UCSD-AML1 (cell line): ENCODE data around the gene MDK.
A peak's percentile ranks its signal among the peaks of the same experiment; 100 is the strongest.

ENCODE experiments used
- DNase-seq: peaks from one replicate; lab custom pipeline; 2025; ENCODE audit not compliant: unreplicated experiment; lab: John Stamatoyannopoulos, UW

MDK gene

DNA sequence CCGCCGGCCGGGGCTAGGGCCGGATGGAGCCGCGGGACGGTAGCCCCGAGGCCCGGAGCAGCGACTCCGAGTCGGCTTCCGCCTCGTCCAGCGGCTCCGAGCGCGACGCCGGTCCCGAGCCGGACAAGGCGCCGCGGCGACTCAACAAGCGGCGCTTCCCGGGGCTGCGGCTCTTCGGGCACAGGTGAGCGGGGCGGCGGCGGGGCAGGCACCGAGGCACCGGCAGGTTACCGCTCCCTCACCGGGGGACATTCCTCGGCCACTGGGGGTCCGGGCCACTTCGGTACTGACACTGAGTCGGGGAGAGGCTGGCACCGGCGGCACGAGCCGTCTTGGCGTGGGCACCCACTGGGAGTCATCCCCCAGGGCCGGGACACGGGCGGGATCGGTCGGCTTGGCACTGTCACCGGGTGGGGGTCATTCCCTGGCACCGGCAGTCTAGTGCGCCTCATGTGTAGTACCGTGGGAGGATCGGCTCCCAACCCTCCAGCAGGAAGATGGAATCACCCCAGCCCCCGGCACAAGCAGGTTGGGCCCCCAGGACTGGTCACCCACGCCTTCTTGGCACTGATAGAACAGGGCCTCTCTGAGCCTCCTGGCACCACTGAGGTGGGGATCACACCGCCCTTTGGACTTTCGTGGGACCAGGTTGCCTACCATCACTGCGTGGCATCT, 33.7 kb upstream of the MDK start:
- no peak for DNase-seq

DNA sequence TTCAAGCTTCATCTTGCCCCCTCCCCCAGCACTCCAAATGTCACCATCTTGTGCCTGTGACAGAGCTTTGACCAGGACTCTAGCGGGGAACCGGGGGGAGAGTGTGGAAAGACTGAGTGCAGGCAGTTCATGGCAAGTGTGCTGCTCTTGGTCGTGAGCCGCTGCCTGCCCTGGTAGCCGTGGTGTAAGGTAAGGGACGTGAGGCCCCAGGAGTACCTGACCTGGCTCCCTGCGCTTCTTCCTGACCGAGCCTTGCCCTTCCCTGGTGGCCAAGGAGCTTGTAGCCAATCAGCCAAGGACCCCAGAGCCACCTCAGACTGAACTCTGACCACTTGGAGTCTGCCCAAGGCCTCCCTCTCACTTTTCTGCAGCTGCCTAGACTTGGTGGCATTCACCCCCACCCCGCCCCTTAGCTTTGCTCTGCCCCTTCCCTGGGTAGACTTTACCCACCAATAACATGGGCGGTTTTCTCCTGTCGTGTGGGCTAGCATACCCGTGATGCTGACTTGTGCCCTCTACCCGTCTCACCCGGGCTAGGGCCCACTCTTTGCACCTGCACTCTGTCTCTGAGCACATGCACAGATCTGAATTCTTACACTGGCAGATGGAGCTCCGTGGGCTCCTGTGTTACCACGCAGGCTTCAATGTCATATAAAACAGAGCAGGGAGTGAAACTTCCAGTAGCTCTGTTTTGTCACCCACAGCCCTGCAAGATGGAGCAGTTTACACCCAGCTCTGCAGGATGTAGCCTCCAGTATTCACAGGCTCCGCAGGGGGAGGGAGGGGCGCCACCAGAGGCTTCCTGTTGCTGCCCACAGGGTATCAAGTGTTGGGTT, 32.7 kb upstream of the MDK start:
- peak; percentile 58 for DNase-seq

DNA sequence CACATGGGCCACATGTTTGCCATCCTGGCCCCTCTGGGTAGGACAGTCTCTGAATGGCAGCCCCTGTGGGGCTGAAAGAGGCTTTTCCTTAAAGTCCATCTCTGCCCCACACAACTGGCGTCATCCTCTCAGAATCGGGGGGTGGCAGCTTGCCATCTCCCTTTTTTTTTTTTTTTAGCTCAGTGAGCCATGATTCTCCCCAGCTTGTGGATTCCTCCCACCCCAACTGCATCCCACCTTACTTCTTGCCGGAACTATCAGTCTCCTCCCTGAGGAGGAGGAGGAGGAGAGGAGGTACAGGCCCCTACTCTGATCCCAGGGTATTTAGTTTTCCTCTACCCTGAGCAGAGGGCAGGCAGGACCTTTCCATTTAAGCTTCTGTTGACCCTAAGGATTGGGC, 30.8 kb upstream of the MDK start:
- DNase-seq, result no peak

DNA sequence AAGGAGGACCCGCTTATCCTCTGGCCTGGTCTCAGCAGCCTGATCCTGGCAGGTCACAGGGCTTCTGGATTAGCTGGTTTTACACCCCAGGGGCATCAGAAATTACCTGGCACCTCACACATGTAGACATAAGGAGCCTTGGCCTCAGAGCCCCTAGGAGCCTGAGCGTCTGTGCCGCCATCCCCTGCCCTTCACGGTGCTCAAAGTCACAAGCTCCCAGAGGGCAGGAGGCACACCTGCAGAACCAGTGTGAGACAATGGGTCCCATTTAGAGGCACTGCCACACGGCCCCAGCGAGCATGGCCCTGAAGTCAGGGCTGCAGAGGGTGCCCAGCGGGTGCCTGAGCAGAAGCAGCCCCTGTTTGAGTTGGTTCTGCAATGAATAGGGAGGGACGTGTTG, 30.3 kb upstream of the MDK start:
- no peak for DNase-seq

DNA sequence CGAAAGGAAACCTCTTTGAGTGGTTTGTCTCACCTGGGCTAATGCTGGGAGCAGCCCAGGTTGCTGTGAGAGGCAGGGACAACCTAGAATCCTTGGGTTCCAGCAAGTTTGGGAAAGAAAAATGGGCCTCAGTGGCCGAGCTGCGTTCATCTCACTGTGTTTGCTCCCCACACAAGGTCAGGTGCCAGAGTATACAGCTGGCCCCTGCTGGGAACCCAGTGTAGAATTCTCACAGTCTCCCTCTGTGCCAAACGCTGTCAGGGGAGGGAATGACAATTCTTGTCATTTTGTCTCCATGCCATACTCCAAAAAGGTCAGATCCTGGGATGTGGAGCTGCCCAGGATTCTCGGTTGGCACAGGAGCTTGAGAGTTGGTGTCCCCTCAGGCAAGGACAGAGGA, 29.9 kb upstream of the MDK start:
- no peak for DNase-seq

DNA sequence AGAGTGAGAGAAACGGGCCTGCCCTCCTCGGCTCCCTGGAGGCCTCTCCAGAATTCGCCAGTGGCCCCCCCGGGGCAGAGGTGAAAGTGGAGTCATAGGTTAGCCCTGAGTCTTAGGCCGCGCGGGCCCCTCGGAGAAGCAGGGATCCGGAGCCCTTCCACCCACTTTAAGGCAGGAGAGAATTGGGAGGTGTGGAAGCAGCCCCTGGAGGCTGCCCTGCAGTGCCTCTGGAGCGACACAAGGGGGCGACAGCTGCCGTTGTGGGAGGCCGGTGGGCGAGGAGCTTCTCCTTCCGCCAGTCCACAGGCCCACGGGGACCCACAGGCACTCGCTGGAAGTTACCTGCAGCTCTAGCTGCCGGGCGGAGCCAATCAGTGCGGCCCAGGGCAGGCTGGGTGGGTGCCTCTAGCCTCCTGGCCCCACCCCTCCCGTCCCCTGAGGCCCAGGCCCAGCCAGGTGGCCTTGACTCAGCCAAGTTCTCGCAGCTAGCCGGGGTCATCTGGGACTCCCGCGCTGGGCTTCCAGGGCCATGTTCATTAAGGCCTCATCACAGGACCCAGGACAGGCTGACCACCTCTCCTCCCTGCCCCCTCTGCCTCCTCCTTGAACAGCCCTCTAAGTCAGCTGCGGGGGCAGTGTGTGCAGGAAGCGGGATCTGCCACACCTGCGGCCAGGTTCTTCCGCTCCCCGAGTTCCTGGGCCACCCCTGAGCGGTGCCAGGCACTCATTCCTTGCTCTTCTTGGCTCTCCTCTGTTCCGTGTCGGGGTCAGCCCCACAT, 29.2 kb upstream of the MDK start:
- DNase-seq, result peak; percentile 39

DNA sequence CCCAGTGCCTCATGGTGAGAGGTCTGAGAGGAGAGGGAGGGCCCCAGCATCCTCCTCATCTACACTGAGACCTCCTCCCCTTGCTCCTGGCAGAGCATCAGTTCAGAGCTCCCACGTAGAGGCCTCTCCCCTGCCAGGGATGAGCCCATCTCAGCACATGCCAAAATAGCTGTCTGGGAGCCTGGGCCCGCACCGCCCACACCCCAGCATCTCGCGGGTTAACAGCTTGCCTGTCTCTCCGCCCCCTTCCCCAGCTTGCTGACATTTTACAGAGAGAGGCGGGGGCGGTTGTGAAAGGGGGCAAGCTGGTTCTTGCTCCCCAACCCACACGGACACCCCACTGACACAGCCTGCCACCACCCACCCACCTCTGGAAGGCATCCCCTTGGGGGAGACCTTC, 27.8 kb upstream of the MDK start:
- DNase-seq, result no peak

DNA sequence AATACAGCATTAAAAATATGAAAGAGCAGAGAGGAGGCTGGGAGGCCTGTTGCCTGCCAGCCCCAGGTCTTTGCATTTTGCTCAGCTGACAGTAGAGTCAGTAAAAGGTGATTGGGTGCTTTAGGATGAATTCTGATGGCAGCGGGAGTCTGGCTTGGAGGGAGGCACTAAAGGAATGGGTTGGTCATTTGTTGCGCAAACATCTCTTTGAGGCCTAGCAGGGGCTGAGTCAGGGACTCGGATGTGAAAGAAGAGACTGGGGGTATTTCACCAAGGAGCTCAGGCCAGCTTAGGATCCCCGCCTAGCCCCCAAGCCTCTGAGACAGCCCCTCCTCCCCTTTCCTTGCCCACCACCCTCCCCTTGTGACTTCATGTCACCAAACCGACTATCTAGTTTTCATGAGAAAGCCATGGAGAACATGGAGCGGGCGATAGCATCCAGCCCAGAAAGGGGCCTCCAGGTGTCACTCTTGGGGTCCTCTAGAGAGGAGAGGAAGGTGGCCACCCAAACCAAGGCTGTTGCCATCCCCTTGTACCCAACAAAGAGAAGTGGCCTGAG, 24.5 kb upstream of the MDK start:
- DNase-seq, result no peak

DNA sequence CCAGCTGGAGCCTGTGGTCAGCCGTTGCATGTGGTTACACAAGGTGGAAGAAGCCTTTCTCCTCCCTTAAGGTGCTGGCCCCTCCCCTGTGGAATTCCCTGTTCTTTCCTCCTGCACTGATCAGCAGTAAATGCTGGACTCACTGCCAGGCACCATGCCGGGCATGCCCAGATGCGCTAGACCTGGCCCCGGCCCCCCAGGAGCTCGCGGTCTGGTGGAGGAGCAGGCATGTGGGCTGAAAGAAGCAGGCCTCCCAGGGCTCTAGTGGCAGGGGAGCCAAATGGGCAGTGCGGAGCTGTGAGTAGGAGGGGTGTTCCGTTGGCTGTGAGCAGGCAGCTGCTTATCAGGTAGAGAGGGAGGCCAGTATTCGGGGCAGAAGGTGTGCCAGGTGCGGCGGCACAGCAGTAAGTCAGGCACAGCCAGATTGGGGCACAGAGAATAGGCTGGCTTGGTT, 24.0 kb upstream of the MDK start:
- no peak for DNase-seq

DNA sequence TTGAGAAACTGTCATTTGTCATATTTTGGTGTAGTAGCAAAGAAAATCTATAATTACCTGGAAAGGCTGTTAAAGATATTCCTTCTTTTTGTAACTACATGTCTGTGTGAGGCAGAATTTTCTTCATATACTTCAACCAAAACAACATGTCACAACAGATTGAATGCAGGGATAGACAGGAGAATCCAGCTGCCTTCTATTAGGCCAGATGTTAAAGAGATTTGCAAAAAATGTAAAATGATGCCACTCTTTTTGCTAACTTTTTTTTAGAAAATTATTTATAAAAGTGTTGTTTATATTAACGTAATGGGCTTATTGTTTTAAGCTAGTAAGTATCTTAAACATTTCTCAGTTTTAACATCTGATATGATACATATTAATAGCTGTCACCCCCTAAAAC, 21.5 kb upstream of the MDK start:
- DNase-seq, result no peak

DNA sequence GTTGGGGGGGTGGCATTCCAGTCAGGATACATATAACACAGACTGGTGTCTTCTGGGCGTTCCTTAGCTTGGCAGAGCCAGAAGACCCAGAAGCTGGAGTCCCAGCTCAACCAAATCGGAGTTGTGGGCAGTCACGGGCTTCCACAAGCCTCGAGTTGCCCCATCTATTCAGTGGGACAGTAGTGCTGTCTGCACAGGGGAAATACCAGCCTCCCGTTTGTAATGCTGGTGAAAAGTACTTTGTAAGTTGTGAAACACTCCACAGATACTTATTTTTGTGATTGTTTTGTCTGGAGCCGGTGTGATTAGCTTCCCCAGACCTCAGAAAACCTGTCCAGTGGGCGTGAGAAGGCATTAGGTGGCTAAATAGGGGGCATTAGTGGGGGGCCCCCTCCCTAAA, 20.6 kb upstream of the MDK start:
- DNase-seq, result no peak

DNA sequence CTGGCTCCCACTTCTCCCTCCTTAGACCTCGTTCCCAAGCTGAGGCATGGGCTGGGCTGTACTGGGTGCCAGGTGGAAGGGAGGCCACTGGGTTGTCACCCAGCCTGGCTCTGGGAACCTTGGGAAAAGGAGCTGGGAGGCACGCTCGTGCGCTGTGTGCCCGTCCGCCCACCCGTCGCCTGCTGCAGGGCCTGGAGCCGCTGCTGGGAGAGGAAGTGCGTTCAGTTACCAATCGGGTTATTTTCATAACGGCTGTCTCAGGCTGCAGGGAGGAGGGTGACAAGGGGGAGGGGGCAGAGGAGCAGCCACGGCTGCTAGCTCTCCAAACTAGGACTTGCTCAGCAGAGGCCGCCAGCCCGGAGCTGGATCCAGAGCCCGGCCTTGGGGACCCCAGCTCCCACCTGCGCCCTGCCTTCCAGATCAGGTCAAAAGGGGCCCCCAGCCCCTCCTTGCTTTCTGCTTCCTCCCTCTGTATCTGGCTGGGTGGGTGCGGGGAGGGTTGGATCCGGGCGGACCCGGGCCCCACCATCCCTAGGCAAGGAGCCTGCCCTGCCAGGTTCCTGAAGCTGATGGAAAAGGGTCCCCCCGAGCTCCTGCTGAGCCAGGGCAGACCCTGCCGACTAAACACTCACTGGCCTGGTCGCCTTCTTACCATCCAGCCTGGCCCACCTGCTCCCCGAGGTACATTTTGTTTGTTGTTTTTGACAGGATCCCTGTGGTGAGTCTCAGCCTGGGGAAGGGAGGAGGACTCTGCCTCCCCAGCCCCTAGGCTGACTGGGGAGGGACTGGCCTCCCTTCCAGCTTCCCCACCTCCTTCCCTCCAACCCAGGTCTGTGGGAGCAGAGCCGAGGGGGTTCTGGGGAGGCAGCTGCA, 19.9 kb upstream of the MDK start:
- DNase-seq, result peak; percentile 60

DNA sequence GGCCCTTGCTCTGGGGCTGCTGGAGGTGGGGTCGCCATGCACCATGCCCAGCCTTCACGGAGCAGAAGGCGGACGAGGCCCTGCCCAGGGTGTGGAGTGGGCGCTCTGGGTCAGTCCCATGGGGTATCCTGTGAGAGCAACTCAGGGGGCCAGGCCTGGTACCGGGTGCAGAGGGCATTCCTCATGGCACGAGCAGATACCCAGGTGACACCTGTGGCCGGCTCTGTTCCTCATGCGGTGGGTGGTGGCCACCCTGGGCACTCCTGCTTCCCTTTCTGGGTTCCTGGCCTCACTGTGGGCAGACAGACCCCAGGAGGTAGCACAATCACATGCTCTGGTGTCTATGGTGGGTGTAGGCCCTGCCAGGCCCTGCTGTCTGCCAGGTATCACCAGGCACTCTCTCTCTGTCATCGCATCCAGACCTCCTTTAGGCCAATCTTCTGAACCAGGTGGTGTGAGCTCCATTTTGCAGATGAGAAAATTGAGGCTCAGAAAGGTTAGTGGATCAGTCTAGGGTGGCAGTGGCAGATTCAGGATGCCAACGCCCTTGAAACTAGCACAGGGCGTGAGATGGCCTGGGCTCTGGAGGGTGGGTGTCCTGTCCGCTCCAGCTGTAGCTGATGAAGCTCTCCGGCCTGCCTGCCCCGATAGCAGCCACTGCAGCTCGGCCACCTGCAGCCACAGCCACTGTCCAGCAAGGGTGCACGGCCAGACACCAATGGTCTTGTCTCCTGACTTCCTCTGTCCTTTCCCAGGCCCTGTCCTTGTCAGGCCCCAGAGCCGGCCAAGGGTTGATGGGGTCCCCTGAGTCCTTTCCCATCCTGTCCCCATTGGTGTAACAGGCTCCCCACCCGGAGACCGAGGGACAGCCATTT, 19.1 kb upstream of the MDK start:
- DNase-seq, result no peak

DNA sequence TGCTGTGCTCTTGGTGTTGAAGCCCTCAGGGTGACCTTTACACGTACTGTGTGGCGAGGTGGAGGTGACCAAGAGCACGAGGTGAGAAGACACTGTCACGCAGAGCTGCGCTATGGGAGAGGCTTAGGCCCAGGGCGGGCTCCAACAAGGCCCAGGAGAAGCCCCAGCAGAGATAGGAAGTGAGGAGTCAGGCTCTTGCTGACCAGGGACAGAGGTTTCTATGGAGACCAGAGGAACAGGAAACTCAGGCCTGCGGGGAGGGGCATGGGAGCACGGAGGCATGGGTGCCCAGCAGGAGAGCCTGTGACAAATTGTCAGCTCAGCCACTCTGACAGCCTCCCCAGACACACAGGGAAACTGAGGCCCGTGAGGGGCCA, 18.4 kb upstream of the MDK start:
- DNase-seq, result no peak

DNA sequence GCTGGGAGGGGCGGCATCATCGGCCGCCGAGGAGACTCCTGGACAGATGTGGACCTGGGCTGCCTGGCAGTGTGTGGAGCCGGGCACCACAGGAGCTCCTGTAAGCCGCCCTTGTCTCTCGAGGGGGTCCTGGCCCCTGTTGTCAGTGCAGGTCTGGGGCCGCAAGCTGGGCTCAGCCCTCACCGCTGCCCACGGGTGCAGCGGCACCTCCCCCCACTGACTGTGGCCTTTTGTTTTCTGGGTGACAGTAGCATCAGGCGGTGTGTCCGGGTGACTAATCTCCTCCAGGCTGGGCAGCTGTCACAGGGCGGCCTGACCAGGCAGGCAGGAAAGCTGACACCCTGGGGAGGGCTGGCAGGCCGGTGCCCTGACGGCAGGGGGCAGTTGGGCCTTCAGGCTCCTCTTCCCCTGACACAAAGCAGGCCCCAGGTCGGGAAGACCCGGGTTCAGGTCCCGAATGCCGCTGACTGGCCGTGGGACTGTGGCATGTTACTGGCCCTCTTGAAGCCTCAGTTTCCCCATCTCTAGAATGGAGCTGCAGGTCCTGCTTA, 17.9 kb upstream of the MDK start:
- DNase-seq, result no peak

DNA sequence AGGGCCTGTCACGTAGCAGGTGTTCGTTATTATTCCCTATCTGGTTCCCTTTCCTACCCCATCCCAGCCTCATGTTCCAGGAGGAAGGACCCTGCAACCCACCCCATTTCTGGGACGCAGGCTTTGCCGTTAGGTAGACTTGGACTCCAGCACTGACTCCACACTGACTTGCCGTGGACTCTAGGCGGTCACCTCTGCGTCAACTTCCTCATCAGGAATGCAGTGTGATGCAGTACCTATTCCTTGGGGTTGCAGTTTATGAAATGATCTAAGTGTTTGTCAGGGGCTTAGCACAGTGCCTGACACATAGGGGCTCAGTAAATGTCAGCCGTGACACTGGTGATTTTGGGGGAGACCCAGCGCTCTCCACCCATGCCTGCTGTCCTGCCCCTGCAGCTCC, 17.4 kb upstream of the MDK start:
- DNase-seq, result no peak

DNA sequence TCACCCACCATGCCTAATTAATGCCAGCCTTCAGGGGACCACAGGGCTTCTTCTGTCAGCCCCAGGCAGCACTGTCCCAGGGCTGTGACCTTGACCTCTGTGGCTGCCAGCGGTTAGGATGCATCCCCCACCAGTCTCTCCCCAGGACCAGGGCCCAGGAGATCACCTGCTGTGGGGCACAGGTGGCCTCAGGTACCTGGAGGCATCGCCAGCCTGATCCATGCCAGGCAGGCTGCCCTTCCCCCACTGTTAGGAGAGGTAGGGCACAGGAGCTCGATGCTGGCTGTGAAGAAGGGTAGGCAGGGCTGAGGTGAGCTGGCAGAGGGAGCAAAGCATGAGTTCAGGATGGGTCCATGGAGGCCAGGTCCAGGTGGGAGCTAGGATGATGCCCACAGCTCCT, 16.7 kb upstream of the MDK start:
- no peak for DNase-seq

DNA sequence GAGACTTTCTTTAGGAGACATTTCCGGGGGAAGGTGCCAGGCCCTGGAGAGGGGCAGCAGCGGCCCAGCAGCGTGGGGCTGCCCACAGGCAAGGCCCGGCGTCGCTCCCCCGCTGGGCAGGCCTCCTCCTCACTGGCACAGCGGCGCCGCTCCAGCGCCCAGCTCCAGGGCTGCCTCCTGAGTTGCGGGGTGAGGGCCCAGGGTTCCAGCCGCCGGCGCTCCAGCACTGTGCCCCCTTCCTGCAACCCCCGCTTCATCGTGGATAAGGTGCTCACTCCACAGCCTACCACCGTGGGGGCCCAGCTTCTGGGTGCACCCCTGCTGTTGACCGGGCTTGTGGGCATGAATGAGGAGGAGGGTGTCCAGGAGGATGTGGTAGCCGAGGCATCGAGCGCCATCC, 15.2 kb upstream of the MDK start:
- no peak for DNase-seq

DNA sequence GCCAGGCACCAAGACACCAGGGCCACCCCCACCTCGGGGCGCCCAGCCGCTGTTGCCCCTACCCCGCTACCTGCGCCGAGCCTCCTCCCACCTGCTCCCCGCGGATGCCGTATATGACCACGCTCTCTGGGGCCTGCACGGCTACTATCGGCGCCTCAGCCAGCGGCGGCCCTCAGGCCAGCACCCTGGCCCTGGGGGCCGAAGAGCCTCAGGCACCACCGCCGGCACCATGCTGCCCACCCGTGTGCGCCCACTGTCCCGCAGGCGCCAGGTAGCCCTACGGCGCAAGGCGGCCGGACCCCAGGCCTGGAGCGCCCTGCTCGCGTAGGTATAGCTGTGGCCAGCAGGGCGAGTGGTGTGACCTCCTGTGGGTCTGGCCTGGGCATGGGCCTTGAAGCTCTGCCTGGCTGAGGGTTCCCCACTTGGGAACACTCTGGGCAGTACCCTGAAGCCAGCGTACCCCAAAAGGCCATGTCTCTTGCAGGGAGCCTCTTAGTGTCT, 14.8 kb upstream of the MDK start:
- no peak for DNase-seq
